ENCODE results near the gene VTA1. TPM values are rescaled to one million over a fixed set of nuclear protein-coding genes. Genes with fewer than 3 reads are reported as not detected.
"Not testable (repeated sequence)": the region's sequence is repeated elsewhere in the genome, so short reads cannot be mapped to it uniquely, and the experiment has no call there.

Gene VTA1, protein sequence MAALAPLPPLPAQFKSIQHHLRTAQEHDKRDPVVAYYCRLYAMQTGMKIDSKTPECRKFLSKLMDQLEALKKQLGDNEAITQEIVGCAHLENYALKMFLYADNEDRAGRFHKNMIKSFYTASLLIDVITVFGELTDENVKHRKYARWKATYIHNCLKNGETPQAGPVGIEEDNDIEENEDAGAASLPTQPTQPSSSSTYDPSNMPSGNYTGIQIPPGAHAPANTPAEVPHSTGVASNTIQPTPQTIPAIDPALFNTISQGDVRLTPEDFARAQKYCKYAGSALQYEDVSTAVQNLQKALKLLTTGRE
- 73.9 TPM for polyA plus RNA-seq
- long read RNA-seq, donor 1, full-length matches to known transcripts, result 15 of 15 reads
- long read RNA-seq, donor 1, partial matches to known transcripts, result 0 of 15 reads
- long read RNA-seq, donor 1, other reads (novel, unspliced or antisense), result 0 of 15 reads
- long read RNA-seq, donor 2, full-length matches to known transcripts, result 29 of 64 reads
- long read RNA-seq, donor 2, partial matches to known transcripts, result 35 of 64 reads
- long read RNA-seq, donor 2, other reads (novel, unspliced or antisense), result 0 of 64 reads
- long read RNA-seq, donor 3, full-length matches to known transcripts, result 43 of 87 reads
- long read RNA-seq, donor 3, partial matches to known transcripts, result 44 of 87 reads
- long read RNA-seq, donor 3, other reads (novel, unspliced or antisense), result 0 of 87 reads
- long read RNA-seq, donor 4, full-length matches to known transcripts, result 2 of 2 reads
- long read RNA-seq, donor 4, partial matches to known transcripts, result 0 of 2 reads
- long read RNA-seq, donor 4, other reads (novel, unspliced or antisense), result 0 of 2 reads
- long read RNA-seq, donor 5, full-length matches to known transcripts, result 11 of 17 reads
- long read RNA-seq, donor 5, partial matches to known transcripts, result 6 of 17 reads
- long read RNA-seq, donor 5, other reads (novel, unspliced or antisense), result 0 of 17 reads
- long read RNA-seq, donor 6, full-length matches to known transcripts, result 31 of 42 reads
- long read RNA-seq, donor 6, partial matches to known transcripts, result 11 of 42 reads
- long read RNA-seq, donor 6, other reads (novel, unspliced or antisense), result 0 of 42 reads
- long read RNA-seq, donor 7, full-length matches to known transcripts, result 14 of 19 reads
- long read RNA-seq, donor 7, partial matches to known transcripts, result 5 of 19 reads
- long read RNA-seq, donor 7, other reads (novel, unspliced or antisense), result 0 of 19 reads
- long read RNA-seq, donor 8, full-length matches to known transcripts, result 31 of 65 reads
- long read RNA-seq, donor 8, partial matches to known transcripts, result 34 of 65 reads
- long read RNA-seq, donor 8, other reads (novel, unspliced or antisense), result 0 of 65 reads
- long read RNA-seq, donor 9, full-length matches to known transcripts, result 31 of 71 reads
- long read RNA-seq, donor 9, partial matches to known transcripts, result 40 of 71 reads
- long read RNA-seq, donor 9, other reads (novel, unspliced or antisense), result 0 of 71 reads
- long read RNA-seq, donor 10, full-length matches to known transcripts, result 30 of 54 reads
- long read RNA-seq, donor 10, partial matches to known transcripts, result 24 of 54 reads
- long read RNA-seq, donor 10, other reads (novel, unspliced or antisense), result 0 of 54 reads
- long read RNA-seq, donor 11, full-length matches to known transcripts, result 25 of 31 reads
- long read RNA-seq, donor 11, partial matches to known transcripts, result 6 of 31 reads
- long read RNA-seq, donor 11, other reads (novel, unspliced or antisense), result 0 of 31 reads

DNA sequence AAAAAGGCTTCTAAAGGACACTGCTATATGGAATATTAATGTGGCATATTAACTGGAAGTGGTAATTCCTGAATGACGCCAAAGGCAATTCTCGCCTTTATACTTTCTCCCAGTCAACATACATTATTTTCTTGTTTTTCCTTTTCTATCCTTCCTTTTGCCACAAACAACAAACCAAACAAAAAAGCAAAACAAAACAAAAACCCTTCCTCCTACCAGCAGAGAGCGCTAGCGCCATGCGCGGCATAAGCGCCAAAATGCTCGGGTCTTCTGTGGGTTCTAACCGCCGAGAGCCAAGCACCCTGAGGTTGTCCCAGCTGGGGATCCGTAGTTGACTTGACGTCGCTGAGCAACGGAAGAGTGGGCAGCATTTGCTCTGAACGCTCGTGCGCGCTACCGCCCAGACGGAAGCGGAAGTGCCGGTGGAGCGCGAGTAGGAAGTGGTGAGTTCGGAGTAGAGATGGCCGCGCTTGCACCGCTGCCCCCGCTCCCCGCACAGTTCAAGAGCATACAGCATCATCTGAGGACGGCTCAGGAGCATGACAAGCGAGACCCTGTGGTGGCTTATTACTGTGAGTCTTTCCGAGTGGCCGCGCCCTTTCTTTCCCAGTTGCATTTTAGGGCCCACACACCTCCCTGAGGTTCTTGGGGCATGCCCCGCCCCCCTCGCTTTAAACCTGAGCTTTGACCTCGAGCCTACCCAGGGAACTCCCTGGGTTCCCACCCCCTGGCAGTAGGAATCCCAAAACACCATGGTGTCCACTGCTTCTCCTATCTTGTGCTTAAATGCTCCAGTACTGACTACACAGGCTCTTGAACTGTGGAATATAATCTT is at the start of gene VTA1, which contains the start of gene NMBR:
VTA1 (plus strand) TSS at position 436 of the 835 bp plus-strand sequence; CDS start at position 461, 25 bp downstream.
NMBR (minus strand) TSS at position 295 of the 835 bp plus-strand sequence. CDS start 58,464 bp downstream, outside the sequence.
- no peaks in the 10 kb centered on the region for H3K27me3 ChIP-seq (ENCODE audit: control insufficient read depth, insufficient read depth, low read length)
- peak within 1 kb of the TSS; percentile 92 for H3K4me3 ChIP-seq (ENCODE audit: low read length)
- 0% methylated on average over 2 of the region's 38 CpGs for WGBS (ENCODE audit: insufficient coverage, low lambda C conversion rate)
- peaks cover 2% of the 10 kb centered on the region for H3K4me1 ChIP-seq (ENCODE audit: control insufficient read depth, insufficient read depth, low read length)
- peaks cover 2% of the 10 kb centered on the region for H3K36me3 ChIP-seq (ENCODE audit: control insufficient read depth, insufficient read depth, low read length)
- no peaks in the 10 kb centered on the region for H3K9me3 ChIP-seq (ENCODE audit: control insufficient read depth, low read depth, low read length)
- peak; percentile 98 to 99 for DNase-seq
- H3K27ac ChIP-seq (ENCODE audit: low read length), result peak within 1 kb of the TSS; percentile 57

DNA sequence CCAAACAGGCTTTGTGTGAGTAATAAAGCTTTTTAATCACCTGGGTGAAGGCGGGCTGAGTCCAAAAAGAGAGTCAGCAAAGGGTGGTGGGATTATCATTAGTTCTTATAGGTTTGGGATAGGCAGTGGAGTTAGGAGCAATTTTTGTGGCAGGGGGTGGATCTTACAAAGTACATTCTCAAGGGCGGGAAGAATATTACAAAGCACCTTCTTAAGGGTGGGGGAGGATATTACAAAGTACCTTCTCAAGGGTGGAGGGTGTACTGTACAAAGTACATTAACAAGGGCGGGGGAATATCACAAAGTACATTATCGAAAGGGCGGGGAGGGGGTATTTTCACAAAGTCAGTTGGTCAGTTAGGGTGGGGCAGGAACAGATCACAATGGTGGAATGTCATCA is 42.2 kb upstream of the VTA1 start:
- H3K4me3 ChIP-seq (ENCODE audit: low read length); H3K9me3 ChIP-seq (ENCODE audit: control insufficient read depth, low read depth, low read length); H3K27me3 ChIP-seq (ENCODE audit: control insufficient read depth, insufficient read depth, low read length); H3K27ac ChIP-seq (ENCODE audit: low read length); H3K36me3 ChIP-seq (ENCODE audit: control insufficient read depth, insufficient read depth, low read length); DNase-seq; H3K4me1 ChIP-seq (ENCODE audit: control insufficient read depth, insufficient read depth, low read length): not testable (repeated sequence)
- 100% methylated on average over 3 of the region's 5 CpGs for WGBS (ENCODE audit: insufficient coverage, low lambda C conversion rate)

DNA sequence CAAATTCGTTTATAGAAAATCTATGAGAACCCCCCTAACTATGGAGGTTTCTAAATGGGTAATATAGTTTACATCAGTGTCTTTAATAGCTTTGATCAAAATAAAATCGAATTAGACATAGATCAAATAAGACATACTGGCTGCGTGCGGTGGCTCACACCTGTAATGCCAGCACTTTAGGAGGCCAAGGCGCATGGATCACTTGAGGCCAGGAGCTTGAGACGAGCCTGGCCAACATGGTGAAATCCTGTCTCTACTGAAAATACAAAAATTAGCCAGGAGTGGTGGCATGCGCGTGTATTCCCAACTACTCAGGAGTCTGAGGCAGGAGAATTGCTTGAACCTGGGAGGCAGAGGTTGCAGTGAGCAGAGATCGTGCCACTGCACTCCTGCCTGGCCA is 36.2 kb upstream of the VTA1 start:
- H3K36me3 ChIP-seq (ENCODE audit: control insufficient read depth, insufficient read depth, low read length); H3K4me1 ChIP-seq (ENCODE audit: control insufficient read depth, insufficient read depth, low read length): not testable (repeated sequence)
- WGBS (ENCODE audit: insufficient coverage, low lambda C conversion rate), result 95% methylated on average over 3 of the region's 9 CpGs

DNA sequence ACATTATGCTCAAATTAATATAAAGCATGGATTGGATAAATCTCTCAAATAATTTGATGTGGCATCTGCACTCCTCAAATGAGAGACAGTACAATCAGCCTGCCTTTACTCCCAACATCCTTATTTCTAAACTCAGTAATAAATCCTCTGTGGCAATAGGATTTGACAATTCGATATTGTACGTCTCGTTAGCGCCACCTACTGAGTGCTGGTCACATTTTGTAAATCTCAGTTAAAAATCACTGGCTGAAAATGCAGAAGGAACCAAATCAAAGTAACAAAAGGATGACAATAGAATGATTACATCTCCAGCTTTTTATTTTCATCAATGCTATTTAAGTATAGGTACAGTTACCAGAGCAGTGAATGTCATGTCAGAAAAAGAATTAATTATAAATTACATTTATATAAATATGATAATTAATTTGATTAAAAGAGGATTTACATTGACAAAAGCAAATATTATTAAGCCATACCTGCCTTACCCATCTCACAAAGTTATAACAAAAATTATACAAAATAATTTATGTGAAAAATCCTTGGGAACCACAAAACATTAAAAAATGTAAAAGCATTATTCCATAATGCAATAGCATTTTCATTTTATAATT is 34.5 kb upstream of the VTA1 start:
- H3K27ac ChIP-seq (ENCODE audit: low read length), result no peak overlapping the region
- H3K27me3 ChIP-seq (ENCODE audit: control insufficient read depth, insufficient read depth, low read length), result no peaks in the 10 kb centered on the region
- no CpG with 5 or more reads among the region's 4 CpGs for WGBS (ENCODE audit: insufficient coverage, low lambda C conversion rate)
- H3K36me3 ChIP-seq (ENCODE audit: control insufficient read depth, insufficient read depth, low read length), result no peaks in the 10 kb centered on the region
- H3K4me1 ChIP-seq (ENCODE audit: control insufficient read depth, insufficient read depth, low read length), result no peaks in the 10 kb centered on the region
- no peak overlapping the region for H3K4me3 ChIP-seq (ENCODE audit: low read length)
- peak; percentile 25 to 37 for DNase-seq
- no peaks in the 10 kb centered on the region for H3K9me3 ChIP-seq (ENCODE audit: control insufficient read depth, low read depth, low read length)

More for the DNA sequence above, 36.2 kb upstream of the VTA1 start:
- not testable (repeated sequence) for H3K9me3 ChIP-seq (ENCODE audit: control insufficient read depth, low read depth, low read length); H3K4me3 ChIP-seq (ENCODE audit: low read length); H3K27me3 ChIP-seq (ENCODE audit: control insufficient read depth, insufficient read depth, low read length); DNase-seq; H3K27ac ChIP-seq (ENCODE audit: low read length)

DNA sequence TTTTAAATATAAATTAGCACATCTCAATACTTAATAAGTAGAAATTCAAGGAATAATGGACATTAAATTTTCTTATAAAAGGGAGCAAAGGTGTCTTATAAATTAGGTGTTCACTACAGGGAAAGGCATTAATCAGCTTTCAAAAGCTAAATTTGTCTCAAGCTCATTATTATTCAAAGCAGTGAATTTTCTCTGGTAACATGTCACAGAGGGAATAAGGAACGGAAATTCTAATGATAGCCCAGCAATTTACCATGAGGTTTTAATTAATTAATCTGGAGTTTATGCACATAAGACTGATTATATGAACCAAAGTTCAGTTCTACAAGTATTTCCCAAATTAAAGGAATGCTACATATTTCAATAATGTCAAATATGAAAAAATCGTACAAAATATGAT is 29.7 kb upstream of the VTA1 start:
- H3K36me3 ChIP-seq (ENCODE audit: control insufficient read depth, insufficient read depth, low read length), result no peaks in the 10 kb centered on the region
- no peaks in the 10 kb centered on the region for H3K4me1 ChIP-seq (ENCODE audit: control insufficient read depth, insufficient read depth, low read length)
- no peak overlapping the region for H3K4me3 ChIP-seq (ENCODE audit: low read length)
- 93% methylated on average over 2 of the region's 2 CpGs for WGBS (ENCODE audit: insufficient coverage, low lambda C conversion rate)
- DNase-seq, result no peak
- H3K27me3 ChIP-seq (ENCODE audit: control insufficient read depth, insufficient read depth, low read length), result no peaks in the 10 kb centered on the region
- no peak overlapping the region for H3K27ac ChIP-seq (ENCODE audit: low read length)
- no peaks in the 10 kb centered on the region for H3K9me3 ChIP-seq (ENCODE audit: control insufficient read depth, low read depth, low read length)

DNA sequence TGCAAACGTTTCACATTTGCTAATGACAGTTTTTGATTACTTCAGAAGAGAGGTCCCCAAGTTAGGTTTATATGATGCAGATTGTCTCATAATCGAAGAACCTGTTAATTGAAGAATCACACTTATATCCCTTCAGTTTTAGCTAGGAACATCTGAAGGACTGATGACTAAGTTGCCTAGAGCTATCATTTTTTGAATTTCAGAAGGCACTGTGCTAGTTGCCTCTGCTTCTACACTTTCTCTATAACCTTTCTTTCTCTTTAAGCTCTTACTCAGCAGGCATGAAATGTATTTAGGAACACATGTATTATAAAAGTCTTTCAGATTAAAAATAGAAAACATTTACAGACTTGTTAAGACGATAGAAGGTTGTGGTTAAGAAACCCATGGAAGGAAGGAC is 28.7 kb upstream of the VTA1 start:
- H3K36me3 ChIP-seq (ENCODE audit: control insufficient read depth, insufficient read depth, low read length), result no peaks in the 10 kb centered on the region
- no peak overlapping the region for H3K4me3 ChIP-seq (ENCODE audit: low read length)
- no peak overlapping the region for H3K27ac ChIP-seq (ENCODE audit: low read length)
- DNase-seq, result no peak
- no peaks in the 10 kb centered on the region for H3K9me3 ChIP-seq (ENCODE audit: control insufficient read depth, low read depth, low read length)
- WGBS (ENCODE audit: insufficient coverage, low lambda C conversion rate), result 100% methylated on average over 1 of the region's 3 CpGs
- H3K4me1 ChIP-seq (ENCODE audit: control insufficient read depth, insufficient read depth, low read length), result no peaks in the 10 kb centered on the region
- no peaks in the 10 kb centered on the region for H3K27me3 ChIP-seq (ENCODE audit: control insufficient read depth, insufficient read depth, low read length)

DNA sequence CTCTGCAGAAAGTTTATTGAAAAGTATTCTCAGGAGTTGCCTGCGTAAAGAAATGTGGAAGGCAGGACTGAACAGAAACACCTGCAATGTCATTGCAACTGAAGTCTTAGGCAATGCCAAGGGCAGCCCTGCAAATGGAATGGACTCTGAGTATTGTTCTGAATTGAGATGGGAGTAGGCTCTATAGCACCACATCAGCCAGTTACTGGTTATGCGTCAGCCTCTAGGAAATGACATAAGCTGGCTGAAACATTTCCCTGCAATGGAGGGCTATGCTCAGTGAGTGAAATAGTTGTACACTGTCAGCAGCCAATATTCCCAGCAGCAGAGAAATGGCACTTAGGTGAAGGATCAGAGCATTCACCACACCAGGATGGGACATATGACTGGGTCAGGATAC is 28.1 kb upstream of the VTA1 start:
- Histone ChIP-seq H3K4me1 (ENCODE audit: control insufficient read depth, insufficient read depth, low read length) (no peaks in the 10 kb centered on the region), H3K4me3 (ENCODE audit: low read length) (no peak overlapping the region), H3K27me3 (ENCODE audit: control insufficient read depth, insufficient read depth, low read length) (no peaks in the 10 kb centered on the region), H3K27ac (ENCODE audit: low read length) (no peak overlapping the region), H3K9me3 (ENCODE audit: control insufficient read depth, low read depth, low read length) (no peaks in the 10 kb centered on the region), H3K36me3 (ENCODE audit: control insufficient read depth, insufficient read depth, low read length) (no peaks in the 10 kb centered on the region)
- no peak for DNase-seq
- WGBS (ENCODE audit: insufficient coverage, low lambda C conversion rate), result no CpG with 5 or more reads among the region's 2 CpGs

DNA sequence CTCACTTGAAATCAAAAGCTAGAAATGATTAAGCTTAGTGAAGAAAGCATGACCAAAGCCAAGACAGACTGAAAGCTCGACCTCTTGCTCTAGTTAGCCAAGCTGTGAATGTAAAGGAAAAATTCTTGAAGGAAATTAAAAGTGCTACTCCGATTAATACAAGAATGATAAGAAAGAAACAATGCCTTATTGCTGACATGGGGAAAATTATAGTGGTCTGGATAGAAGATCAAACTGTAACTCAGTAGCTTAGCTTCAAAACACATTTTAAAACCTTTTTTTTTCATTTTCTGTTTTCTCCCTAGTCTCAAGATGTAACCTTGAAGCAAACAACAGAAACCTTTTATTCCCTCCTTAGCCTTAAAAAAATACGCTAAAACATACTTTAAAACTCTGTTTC is 25.7 kb upstream of the VTA1 start:
- no peak for DNase-seq
- Histone ChIP-seq H3K36me3 (ENCODE audit: control insufficient read depth, insufficient read depth, low read length) (no peaks in the 10 kb centered on the region), H3K4me3 (ENCODE audit: low read length) (no peak overlapping the region), H3K9me3 (ENCODE audit: control insufficient read depth, low read depth, low read length) (no peaks in the 10 kb centered on the region), H3K27me3 (ENCODE audit: control insufficient read depth, insufficient read depth, low read length) (no peaks in the 10 kb centered on the region), H3K4me1 (ENCODE audit: control insufficient read depth, insufficient read depth, low read length) (no peaks in the 10 kb centered on the region), H3K27ac (ENCODE audit: low read length) (no peak overlapping the region)
- 68% methylated on average over 2 of the region's 3 CpGs for WGBS (ENCODE audit: insufficient coverage, low lambda C conversion rate)
